ENCODE measurements around the gene SPRR4.

The SPRR4 gene

DNA sequence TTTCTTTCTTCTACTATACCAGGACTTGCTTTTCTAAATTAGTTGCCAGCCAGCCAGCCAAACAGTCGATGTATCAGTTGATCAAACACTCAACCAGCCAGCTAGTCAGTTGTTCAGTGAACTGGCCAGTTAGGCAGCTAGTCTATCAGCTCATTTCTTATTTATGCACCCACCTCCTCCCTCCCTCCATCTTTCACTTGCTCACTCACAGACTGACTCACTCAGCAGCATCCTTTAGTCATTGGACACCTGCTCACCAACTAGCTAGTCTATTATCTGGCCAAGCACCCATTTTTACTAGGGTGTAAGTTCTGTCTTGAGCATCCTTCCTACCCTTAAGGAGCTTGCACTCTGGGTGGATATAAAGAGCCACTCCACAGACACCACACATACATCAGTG lies 5.9 kb upstream of the SPRR4 start:
- DNase-seq (ENCODE audit: extremely low read depth in 1 of 2, low read depth in 1 of 2): no peak

DNA sequence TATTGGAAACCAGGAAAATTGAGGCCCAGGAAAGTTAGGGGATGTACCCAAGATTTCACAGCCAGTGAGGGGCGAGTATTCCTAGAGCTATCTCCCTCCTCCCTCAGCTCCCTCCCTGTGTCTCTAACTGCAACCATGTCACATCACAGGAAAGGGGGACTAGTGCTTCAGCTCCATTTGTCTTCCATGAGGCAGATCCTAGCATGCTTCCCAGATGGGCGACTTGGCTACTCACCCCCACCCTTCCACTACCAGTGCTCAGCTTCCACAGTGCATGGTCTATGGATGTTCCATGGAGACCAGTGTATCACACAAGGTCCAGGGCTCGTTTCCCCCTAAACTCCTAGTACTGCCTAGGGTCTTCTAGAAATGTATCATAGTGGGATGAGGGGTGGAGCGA lies 4.6 kb upstream of the SPRR4 start:
- no peak for DNase-seq (ENCODE audit: extremely low read depth in 1 of 2, low read depth in 1 of 2)

DNA sequence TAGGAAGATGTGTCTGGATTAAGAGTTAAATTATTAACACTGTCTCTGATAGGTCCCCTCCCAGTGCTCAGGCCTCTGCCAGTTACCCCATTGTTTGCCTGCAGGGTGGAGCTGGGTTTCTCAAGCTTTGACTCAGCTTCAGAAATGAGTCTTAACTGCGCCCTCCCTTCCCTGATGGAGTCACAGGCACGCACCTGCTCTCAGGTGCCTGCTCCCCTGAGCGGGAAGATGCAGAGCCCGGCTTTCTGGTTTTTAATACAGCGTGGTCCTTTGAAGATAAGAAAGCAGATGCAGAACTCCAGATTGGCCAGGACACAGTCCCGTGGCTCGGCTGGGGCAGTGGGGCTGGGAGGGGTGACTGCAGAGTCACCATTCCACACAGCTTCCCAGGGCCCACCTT lies 3.2 kb upstream of the SPRR4 start:
- DNase-seq (ENCODE audit: extremely low read depth in 1 of 2, low read depth in 1 of 2): no peak

DNA sequence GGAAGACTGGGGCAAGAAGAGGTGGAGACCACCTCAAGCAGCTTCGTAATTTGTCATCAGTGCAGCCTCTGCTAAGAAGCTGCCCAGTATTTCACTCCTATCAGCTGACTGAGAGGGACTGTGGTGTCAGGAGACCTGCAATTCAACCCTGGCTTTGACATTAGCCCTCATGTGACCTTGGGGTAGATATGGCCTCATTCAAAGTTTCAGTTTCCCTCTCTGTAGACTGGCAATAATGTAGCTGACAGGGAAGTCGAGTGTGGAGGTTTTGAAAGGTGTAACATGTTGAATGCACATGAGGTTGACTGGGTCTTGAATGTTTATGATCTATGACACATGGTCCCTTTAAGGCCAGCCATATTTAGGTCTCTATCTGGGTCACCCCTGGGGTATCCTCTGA lies 2.2 kb upstream of the SPRR4 start:
- DNase-seq (ENCODE audit: extremely low read depth in 1 of 2, low read depth in 1 of 2): no peak

DNA sequence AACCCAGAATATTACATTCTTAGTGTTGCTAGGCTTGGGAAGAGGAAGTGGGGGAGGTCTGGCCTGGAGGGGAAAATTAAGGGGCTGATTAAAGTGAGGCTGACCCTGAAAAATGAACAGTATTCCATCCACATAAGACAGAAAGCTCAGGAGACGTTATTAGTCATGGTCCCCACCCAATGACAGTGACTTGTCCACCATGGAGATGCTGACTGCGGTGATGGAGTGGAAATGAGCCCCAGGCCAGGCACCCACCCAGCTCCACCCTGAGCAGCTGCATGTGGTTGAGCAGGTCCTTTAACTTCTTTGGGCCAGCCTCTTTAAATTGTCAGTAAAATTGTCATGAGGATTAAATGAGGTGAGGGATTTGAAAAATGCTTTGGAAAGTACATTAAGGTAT lies 1.4 kb upstream of the SPRR4 start:
- no peak for DNase-seq (ENCODE audit: extremely low read depth in 1 of 2, low read depth in 1 of 2)

DNA sequence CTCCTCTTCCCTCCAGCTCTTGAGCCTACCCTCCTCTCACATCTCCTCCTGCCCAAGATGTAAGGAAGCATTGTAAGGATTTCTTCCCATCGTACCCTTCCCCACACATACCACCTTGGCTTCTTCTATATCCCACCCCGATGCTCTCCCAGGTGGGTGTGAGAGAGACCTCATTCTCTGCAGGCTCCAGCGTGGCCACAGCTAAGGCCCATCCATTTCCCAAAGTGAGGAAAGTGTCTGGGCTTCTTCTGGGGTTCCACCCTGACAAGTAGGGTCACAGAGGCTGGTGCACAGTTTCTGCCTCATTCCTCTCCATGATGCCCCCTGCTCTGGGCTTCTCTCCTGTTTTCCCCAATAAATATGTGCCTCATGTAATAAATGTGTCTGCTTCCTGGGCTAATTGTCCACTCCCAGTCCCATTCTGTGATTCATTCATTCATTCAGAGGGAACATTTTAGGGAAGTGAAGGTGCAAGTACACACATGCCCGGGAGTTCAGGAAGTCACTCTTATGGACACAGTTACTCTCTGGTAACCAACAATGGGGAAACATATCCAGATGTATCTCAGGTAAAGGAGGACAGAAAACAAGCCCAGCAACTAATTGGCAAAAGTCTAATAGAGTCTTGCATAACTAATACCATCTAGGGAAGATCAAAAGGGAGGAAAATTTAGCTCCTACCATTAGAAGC lies 1.9 kb downstream of the SPRR4 start:
- no peak for DNase-seq (ENCODE audit: extremely low read depth in 1 of 2, low read depth in 1 of 2)

DNA sequence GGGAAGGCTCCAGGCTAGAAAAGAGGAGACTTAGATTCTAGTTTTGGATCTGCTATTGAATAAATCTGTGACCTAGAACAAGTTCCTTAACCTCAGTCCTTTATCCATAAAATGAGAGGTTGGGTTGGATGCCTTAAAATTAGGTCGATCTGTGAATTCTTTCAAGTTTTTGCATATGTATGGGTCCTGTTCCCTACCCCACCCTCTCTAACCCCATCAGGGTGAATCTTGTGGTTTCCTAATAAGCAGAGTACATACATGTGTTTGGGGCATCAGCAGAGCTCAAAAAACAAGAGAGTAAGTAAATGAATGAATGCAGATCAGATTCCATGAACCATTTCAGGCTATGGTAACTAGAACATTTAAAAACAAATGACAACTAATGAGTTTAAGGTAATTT lies 6.2 kb downstream of the SPRR4 start:
- no peak for DNase-seq (ENCODE audit: extremely low read depth in 1 of 2, low read depth in 1 of 2)

DNA sequence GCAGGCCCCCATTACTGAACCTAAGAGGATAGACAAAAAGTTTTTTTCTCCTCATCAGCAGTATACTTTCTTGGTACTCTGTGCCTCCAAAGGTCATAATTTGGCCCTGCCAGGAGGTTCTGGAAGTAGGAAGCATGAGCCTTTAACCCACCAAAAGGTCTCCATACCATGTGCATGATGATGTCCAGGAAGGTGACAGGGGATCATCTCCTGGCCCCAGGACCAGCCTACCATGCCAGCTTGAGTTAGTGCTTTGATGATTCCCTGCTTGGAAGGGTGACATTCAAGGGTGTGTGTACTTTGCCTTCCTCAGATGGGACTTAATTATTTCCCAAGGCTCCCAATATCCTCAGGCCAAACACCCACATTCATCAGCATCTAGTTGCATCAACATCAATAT lies 7.2 kb downstream of the SPRR4 start:
- no peak for DNase-seq (ENCODE audit: extremely low read depth in 1 of 2, low read depth in 1 of 2)

DNA sequence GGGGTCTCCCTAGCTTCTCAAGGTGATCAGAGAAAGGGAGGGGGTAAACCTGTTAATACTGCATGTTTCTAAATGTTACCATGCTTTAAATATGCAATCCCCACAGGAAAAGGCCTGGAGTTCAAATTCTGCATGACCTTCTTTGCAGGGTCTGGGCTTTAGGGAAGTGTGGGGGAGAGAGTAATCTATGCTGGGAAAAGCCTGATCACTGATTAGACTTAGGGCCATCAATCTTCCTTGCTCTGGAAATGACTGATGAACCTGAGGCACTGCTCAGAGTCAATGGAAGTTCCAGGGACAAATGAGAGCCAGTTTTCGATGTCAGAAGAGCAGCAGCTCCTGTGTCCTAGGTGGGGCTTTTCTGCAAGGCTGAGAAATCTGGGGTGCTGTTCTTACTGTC lies 10.2 kb downstream of the SPRR4 start:
- no peak for DNase-seq (ENCODE audit: extremely low read depth in 1 of 2, low read depth in 1 of 2)

DNA sequence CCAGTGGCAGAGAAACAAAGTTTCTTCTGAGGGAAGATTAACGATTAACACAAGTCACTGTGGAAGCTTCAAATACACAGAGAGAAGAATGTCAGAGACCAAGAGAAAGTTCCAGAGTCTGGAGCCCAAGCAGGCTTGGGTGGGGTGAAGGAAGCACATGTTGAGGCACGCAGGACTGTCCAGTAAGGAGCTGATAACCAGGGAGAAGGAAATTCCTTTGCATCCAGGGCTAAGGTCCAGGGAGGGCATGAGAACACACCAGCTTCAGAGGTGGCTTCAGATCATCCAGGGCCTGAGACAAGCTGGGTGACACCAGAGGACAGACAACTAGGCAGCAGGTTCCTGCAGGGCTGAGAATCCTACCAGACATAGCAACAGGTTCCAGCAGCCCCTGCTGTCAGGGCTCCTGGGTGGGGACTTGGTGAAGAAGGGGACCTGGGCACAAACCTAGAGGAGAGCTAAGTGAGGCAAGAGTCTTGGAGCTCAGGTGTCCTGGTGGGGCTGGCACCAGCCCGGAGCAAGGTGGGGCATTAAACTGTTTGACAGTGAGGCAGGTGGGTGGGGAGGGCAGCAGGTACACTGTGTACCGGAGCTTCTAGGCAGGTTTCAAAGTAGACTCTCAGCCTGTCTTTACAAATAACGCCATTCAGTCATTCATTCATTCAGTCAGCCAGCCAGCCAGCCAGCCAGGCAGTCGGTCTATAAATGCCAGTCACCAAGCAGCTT lies 10.9 kb downstream of the SPRR4 start:
- DNase-seq (ENCODE audit: extremely low read depth in 1 of 2, low read depth in 1 of 2): no peak

DNA sequence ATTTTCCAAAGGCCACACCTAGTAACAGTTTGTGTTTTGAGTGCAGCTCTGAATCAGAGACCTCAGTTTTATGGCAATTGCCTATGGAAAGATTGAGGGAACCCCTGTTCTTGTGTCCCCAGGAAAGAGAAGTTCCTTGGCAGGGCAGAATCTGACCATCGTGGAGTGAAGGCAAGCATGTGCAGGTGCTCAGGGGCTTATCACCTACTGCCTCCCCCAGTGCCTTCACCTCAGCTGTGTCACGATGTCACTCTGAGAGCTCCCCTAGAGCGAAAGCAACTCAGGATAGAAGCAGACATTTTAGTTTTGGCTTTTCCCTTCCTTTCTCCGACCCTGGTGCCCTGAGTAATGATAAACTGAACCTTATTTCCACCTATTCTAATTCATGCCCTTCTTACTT lies 11.6 kb downstream of the SPRR4 start:
- DNase-seq (ENCODE audit: extremely low read depth in 1 of 2, low read depth in 1 of 2): no peak

DNA sequence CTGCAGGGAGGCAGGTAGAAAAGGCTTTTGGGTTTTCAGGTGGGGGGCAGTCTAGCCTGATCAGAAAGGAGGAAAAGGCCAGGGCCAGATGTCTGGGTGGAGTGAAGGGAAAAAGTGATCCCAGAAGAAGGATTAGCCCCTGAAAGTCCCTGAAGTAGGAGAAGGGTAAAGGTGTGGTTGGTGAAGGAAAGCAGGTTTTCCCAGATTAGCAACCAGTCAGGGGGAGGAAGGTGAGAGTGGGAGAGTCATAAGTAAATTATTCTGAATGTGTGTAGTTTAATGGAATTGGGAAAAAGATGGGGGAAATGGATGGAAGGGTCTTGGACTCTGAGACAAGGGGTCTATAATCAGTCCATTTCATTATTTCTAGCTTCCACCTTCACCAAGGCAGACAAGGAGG lies 12.8 kb downstream of the SPRR4 start:
- DNase-seq (ENCODE audit: extremely low read depth in 1 of 2, low read depth in 1 of 2): no peak

DNA sequence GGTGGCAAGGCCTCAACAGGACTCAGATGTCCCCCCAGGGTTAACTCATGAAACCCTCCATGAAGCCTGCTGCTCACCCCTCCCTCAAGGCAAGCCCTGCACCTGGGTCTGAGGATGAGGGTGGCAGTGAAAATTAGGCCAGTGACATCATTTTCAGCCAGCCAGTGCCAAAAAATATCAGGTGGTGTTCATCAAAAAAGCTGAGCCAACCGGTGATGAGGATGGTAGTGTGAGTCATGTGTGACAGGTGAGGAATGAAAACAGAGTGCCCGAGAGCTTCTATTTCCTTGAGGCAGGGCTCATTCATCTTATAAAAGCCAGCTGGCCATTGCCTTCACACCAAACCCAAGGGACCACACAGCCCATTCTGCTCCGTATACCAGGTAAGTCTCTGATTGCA lies 13.3 kb downstream of the SPRR4 start, which contains the start of gene SPRR1A:
Gene SPRR1A, plus strand, starts transcription at position 339 of the 400 bp plus-strand sequence. CDS start 1,150 bp downstream, outside the sequence.
- no peak for DNase-seq (ENCODE audit: extremely low read depth in 1 of 2, low read depth in 1 of 2)

DNA sequence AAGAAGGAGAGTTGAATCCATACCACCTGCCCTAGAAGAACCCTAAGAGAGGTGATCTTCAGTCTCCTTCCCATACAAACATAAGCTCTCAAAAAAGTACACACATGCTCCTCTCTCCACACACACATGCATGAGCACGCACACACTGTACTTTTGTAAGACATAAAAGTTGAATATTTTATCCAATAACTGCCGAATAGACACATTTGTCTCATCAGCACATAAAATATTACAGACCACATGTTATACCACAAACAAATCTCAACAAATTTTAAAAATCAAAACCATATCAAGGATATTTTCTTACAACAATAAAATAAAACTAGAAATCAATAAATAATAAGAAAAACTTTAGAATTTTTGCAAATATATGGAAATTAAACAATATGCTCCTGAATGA lies 16.1 kb downstream of the SPRR4 start:
- no peak for DNase-seq (ENCODE audit: extremely low read depth in 1 of 2, low read depth in 1 of 2)

DNA sequence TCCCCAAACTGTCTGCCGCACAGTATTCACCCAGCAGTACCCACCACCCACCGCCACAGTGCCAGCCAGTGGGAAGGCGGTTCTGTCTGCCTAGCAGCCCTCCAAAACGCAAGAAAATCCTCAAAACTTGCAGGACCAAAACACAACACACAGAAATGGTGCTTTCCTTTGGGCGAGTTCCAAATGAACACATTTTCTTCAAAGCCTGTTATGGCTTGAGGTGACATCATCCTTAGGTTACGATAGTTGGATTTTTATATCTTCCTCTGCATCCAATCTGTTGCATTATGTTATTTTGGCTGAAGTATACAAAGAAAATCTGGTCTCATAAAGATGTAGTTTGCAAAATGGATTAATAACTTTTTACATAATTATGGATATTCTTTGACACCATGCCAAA lies 22.7 kb downstream of the SPRR4 start:
- DNase-seq (ENCODE audit: extremely low read depth in 1 of 2, low read depth in 1 of 2): no peak

DNA sequence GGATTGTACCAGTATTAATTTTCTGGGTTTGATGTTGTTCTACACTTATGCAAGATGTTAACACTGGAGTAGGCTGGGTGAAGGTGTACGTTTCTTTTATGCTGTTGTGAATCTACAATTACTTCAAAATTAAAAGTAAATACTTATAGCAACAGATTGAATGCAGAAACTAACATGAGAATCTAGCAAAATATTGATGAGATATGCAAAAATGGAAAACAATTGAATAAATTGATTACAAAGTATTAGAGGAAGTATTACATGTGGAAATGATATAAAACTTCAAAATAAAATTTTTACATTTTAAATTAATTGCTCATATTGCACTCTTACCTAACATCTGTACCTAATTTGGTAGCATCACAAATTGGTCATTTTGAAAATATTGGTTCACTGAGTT lies 25.4 kb downstream of the SPRR4 start:
- no peak for DNase-seq (ENCODE audit: extremely low read depth in 1 of 2, low read depth in 1 of 2)

DNA sequence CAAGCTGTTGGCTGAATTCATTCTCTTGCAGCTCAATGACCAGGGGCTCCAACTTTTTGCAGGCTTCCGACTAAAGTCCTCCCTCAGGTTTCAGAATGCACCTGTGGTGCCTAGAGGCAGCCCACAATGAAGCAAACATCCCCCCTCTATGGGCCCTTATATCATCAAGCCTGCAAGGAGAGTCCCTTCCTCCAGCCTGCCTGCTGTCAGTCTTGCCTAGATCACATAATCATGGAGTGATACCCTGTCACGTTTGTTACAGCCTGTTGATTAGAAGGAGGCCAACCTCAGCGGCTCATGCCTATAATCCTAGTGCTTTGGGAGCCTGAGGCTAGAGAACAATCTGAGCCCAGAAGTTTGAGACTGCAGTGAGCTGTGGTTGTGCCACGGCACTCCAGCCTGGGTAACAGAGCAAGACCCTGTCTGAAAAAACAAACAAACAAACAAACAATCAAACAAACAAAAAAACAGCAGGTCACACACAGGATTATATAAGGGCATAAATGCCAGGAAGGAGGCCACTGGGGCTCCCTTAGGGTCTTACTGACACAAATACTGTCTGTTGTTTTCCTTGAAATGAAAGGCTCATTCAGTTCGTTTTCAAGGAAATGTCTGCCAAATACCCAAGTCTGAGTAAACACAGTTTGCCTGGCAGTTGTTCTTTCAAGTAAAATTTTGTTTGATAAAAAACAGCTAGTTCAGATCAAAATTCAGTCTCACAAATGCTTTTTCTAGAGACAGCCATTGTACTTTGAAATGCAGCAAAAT lies 26.4 kb downstream of the SPRR4 start:
- no peak for DNase-seq (ENCODE audit: extremely low read depth in 1 of 2, low read depth in 1 of 2)

DNA sequence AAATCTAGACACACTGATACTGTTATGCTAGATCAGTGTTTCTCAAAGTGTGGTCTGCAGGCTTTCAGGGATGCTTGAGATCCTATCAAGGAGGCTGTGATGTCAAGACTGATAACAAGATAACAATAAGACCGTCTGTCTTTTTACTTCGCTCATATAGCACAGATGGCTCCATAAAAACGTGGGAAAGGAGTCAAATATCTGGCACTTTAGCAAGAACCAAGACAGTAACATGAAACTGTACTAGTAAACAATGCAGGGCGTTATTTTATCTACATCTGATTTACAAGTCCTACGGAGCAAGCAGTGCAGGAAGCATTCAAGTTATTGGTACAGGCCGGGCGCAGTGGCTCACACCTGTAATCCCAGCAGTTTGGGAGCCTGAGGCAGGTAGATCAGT lies 27.5 kb downstream of the SPRR4 start:
- no peak for DNase-seq (ENCODE audit: extremely low read depth in 1 of 2, low read depth in 1 of 2)

DNA sequence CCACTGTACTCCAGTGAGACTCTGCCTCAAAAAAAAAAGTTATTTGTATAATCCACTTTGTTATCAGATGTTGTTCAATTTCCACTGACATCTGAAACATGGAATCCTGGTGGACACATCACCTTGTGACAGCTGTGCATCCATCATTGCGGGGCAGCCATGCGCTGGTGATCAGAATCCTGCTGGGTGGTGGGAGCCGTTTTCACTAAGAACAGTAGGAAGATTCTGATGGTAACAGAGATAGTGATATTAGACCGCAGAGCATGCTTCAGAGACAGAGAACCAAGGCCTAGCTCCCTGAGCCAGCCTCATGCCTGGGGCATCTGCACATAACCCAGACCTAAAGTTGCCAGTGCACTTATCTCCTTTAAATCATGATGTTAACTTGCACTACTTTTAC lies 28.0 kb downstream of the SPRR4 start:
- DNase-seq (ENCODE audit: extremely low read depth in 1 of 2, low read depth in 1 of 2): no peak

DNA sequence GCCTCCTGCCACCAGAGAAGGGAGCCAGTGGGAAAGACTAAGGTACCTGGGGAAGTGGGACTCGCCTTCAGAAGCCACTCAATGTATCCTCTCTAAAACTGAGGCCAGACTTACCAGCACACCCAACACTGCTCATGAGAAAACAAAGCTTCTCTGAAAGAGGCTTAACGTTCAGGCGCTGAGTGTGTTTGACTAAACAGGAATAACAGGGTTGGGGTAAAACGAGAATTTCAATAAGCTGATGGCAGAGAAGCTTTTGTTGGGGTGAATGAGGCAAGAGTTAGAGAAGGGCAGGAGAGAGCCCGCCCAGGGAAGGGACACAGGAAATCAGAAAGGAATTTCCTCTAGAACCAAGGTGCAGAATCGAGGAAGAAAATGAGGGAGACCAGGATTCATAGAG lies 29.4 kb downstream of the SPRR4 start:
- DNase-seq (ENCODE audit: extremely low read depth in 1 of 2, low read depth in 1 of 2): no peak

DNA sequence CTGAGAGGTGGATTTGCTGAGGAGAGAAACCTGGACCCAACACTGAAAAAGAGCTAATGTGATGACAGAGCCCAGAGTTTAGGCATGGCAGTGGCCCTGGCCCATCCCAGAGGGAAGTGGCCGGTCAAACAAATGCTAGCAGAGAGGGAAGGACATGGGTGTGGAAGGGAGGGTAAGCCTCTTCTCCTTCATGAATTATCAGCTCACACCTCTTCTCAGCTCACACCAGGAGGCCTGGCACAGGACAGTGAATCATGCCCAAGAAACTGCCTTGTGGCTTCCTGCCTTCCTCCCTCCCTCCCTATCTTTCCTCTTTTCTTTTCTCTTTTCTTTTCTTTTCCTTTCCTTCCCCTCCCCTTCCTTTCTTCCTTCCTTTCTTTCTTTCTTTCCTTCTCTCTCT lies 29.8 kb downstream of the SPRR4 start:
- no peak for DNase-seq (ENCODE audit: extremely low read depth in 1 of 2, low read depth in 1 of 2)

DNA sequence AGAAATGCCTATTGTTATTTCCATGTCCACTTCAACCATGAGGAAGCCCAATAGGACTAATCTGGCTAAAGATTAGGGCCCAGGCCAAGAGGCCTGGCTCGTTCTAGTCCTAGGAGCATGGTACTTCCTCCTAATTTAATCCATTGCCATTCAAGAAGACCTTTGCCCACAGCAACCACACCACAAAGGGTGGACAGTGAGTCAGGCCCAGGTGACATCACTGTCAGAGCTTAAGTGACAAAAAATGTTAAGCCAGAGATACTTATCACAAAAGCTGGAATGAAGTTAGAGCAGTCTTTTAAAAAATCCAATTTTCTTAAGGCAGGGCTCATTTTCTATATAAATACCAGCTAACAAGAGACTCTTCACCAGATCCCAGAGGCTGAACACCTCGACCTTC lies 30.9 kb downstream of the SPRR4 start, which contains the start of gene SPRR3:
Gene SPRR3, plus strand, starts transcription at position 368 of the 400 bp plus-strand sequence. CDS start 1,272 bp downstream, outside the sequence.
- DNase-seq (ENCODE audit: extremely low read depth in 1 of 2, low read depth in 1 of 2): no peak
